Stimulated activated CD4-positive, alpha-beta T cell treated with anti-CD3 and anti-CD28 coated beads, Interleukin-1b, Interleukin-23, amount 100 ng/mL, for 4 hours (primary cell): ENCODE data around the gene NDRG4.

Experiments
- DNase-seq, 2 donors: peaks; one replicate each; pipeline ENCODE4 v3.0.0-alpha.2; 2020; ENCODE audit warnings: low read depth in 2 of 2

Gene NDRG4

DNA sequence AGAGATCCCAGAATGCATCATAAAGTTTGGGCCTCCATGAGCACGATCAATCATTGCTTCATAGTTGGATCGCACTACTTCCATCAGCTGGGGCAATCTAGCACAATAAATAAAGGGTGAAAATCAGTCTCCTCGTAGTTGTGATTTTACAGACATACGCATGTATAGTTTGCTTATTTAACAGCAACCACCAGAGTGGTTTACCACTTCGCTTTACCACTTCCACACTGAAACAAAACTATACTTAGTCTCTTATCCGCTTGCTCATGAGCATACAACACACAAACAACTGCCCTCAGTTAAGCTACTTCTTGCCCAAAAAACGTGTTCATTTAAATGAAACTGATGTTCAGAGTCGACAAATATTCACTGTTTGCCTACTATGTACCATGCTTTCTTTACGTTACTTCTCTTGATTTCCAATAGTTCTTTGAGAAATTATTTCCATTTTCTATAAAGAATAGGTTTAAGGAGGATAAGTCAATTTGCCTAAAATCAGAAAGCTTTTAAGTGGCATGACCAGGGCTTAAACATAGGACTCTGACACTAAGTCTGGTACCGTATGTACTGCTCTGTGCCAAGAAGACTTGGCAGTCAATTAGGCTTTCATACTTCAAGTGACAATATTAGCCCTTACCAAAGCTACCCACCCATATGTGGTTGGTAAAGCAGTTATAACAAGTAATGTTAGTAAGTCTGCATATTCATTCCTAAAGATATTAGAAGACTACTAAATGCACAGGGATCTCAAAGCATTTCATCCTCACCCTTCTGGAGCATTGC lies 37.4 kb downstream of the NDRG4 start:
- DNase-seq: no peak

DNA sequence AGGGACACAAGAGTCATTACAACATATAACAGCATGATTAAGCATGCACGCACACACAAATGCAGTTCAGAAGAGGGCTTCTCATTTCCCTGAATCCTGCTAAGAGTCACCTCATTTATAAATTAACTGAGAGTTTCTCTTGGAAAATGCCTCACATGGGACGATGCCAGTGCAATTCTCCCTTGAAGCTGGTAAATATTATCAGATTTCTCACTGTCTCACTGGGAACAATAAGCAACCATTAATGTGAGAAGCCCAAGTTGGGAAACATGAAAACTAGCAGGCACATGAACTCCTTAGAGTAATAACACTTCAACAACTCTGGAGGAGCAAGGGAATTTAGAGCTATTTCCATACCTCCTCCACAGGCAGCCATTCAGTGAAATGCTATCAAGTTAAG lies 41.8 kb downstream of the NDRG4 start:
- DNase-seq: no peak

DNA sequence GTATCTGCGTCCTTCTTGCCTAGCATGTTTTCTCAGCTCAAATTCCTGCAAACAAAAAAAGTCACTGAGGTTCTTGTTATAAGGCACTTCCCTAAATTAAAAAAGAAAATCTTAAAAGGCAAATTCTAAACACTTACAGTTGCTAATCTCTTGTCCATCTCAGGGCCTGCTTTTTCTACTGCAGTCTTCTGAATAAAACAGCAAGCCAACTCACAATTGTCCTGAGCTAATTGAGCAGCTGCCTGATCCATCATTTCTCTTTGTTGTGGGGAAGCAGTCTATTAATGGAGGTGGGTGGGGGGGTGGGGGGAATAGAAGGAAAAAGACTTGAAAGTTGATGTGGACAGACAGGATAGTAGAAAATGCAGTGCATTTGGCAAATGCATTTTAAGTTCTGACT lies 42.3 kb downstream of the NDRG4 start:
- DNase-seq: no peak

DNA sequence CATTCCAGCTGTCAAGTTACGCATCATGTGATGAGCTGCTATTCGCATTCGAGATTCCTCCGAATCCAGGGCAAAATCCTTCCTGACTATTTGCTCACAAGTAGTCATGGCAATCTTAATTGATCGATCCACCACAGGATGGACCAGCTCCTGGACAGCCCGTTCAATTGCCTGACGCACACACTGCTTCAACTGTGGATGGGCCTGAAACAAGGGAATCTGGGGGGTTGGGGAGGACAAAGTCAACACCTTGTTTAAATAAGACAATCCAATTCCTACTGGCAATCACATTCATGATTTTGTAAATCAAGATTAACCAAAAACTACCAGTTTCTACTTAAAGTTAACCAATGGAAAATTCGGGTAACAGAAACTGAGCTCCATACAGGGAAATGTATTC lies 43.7 kb downstream of the NDRG4 start:
- DNase-seq: no peak

DNA sequence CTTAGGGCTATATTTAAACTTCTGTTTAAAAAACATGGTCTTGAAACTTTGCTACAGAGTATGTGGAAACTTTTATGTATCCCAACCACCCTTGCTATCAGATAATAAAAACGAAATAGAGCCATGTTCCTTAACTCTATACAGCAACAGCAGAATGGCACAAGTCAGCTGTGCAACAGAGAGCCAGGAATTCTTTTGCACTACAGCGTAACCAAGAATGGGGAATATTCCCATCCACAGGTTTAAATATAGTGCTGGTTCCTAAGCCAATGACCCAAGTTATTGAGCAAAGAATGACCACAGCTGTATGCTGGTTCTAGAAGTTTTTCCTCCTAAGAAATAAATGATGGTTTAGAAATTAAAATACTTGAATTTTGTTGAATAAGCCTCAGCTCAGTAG lies 48.4 kb downstream of the NDRG4 start:
- DNase-seq: no peak

DNA sequence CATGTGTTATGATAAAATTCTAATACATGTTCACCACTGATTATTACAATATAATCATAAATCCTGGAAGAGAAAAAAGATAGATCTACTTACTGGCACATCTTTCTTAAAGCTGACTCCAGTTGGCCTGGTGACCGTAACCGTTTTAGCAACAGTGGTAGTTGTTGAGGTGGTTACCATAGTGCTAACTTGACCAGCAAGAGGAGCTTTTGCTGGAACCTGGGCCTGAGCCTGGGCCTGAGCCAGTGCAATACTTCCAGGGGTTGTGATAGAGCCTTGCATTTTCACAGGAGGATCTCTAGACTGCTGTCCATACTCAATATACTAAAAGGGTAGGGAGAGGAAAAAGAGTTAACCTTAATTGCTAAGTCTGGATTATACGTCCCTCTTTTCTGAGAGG lies 51.6 kb downstream of the NDRG4 start:
- DNase-seq: no peak

DNA sequence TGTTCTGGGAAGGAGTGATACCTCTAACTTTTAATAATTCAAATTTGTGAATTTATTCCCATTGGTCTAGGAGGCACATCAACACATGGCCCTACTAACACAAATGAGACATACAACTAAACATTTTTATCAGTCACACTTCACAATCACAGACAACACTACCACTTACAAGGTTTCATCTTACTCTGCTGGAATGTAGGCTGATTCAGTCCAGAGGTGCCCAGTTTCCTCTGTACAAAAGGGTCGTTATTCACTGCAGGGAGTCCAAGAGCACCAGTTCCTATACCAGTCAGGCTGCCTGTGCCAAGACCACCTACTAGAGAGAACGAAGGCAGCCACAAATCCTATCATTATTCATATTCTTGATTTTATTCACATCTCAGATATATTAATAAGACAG lies 56.7 kb downstream of the NDRG4 start:
- DNase-seq: no peak
